MCF 10A (cell line): ENCODE results near the gene SPINK2. TPM values are rescaled to one million over a fixed set of nuclear protein-coding genes. Genes with fewer than 3 reads are reported as not detected.

Experiments
- BruUV-seq: library from RNA; stranded (reverse); fragments of 400-500 nt; replicated peaks from 2 replicates; lab custom pipeline; 2021; lab: Mats Ljungman, UMichigan
- CTCF ChIA-PET: fragments of 300-600 bp; sonication (Branson Sonifier 250); formaldehyde crosslinking; extraction: SDS; loops from one replicate; lab custom pipeline; 2021; ENCODE audit warnings: antibody characterized with exemption, inconsistent platforms; lab: Yijun Ruan, JAX
- POLR2A ChIA-PET: fragments of 300-600, 350-650 bp; sonication (Branson Sonifier 250); formaldehyde crosslinking; extraction: SDS; loops from one replicate; lab custom pipeline; 2020; ENCODE audit warnings: antibody characterized with exemption, inconsistent platforms; lab: Yijun Ruan, JAX
- DNase-seq: peaks from one replicate; pipeline ENCODE4 v3.0.0-alpha.2; 2018; ENCODE audit not compliant: unreplicated experiment
- H3K27ac Mint-ChIP-seq: one replicate; pipeline ENCODE4 v1.8.0; 2022; ENCODE audit warnings: mild to moderate bottlenecking, low read depth, mixed read lengths; ENCODE audit not compliant: unreplicated experiment
- H3K27me3 Mint-ChIP-seq: one replicate; pipeline ENCODE4 v1.8.0; 2022; ENCODE audit warnings: mixed read lengths; ENCODE audit not compliant: insufficient read depth, unreplicated experiment
- H3K36me3 Mint-ChIP-seq: one replicate; pipeline ENCODE4 v1.8.0; 2022; ENCODE audit warnings: mild to moderate bottlenecking, moderate library complexity, mixed read lengths; ENCODE audit not compliant: insufficient read depth, unreplicated experiment
- H3K4me1 Mint-ChIP-seq: one replicate; pipeline ENCODE4 v1.8.0; 2022; ENCODE audit warnings: mixed read lengths; ENCODE audit not compliant: insufficient read depth, unreplicated experiment
- H3K4me3 Mint-ChIP-seq: one replicate; pipeline ENCODE4 v1.8.0; 2022; ENCODE audit warnings: mild to moderate bottlenecking, moderate library complexity, mixed read lengths; ENCODE audit not compliant: unreplicated experiment
- H3K9me3 Mint-ChIP-seq: one replicate; pipeline ENCODE4 v1.8.0; 2022; ENCODE audit warnings: mixed read lengths; ENCODE audit not compliant: unreplicated experiment
- CTCF ChIP-seq: fragments of 200-600 bp; IDR thresholded peaks from one replicate; pipeline ENCODE4 v1.8.0; 2022; ENCODE audit warnings: antibody characterized with exemption, mild to moderate bottlenecking; ENCODE audit not compliant: unreplicated experiment
- intact Hi-C: fragments of 100-400 bp; cut with micrococcal nuclease; formaldehyde crosslinking; loops from 2 replicates; pipeline ENCODE4 v1.14.1; 2022
- total RNA-seq: library from RNA; stranded (reverse); gene quantifications from 2 replicates; pipeline ENCODE4 v1.2.3, GENCODE V29; 2022

SPINK2 gene
- total RNA-seq, 1 experiment from 2014 or later, result not detected

GRCh38 chr4:56861360-56861759 is 39.9 kb upstream of the SPINK2 start:
- ChIA-PET CTCF (interaction anchor here (0.6 kb wide), 1 partner anchor 99 kb away, joined by 3 read pairs; no protein-coding TSS in a partner anchor), POLR2A (interaction anchor here (0.6 kb wide), 1 partner anchor 682 kb away, joined by 3 read pairs; no protein-coding TSS in a partner anchor)
- intact Hi-C loops, result no loop called here
- H3K36me3 Mint-ChIP-seq, result no peaks in the 10 kb centered on the region
- H3K9me3 Mint-ChIP-seq, result no peaks in the 10 kb centered on the region
- no peak for TF ChIP-seq CTCF
- no TSS peak for BruUV-seq
- DNase-seq, result peak; percentile 32
- no peak overlapping the region for H3K4me3 Mint-ChIP-seq
- no peak overlapping the region for H3K27ac Mint-ChIP-seq
- H3K27me3 Mint-ChIP-seq, result no peaks in the 10 kb centered on the region
- H3K4me1 Mint-ChIP-seq, result peaks cover 4% of the 10 kb centered on the region

- CTCF ChIA-PET, result interaction anchor here (0.6 kb wide), 1 partner anchor 100 kb away, joined by 3 read pairs; no protein-coding TSS in a partner anchor
- H3K9me3 Mint-ChIP-seq, result no peaks in the 10 kb centered on the region
These were observed 39.3 kb upstream of the SPINK2 start for GRCh38 chr4:56860781-56861180.

GRCh38 chr4:56859841-56860240 is 38.3 kb upstream of the SPINK2 start:
- ChIA-PET POLR2A (interaction anchor here (0.7 kb wide), 1 partner anchor 38 kb away, joined by 3 read pairs; no protein-coding TSS in a partner anchor), CTCF (interaction anchor here (0.6 to 2.0 kb wide), 2 partner anchors 21 to 787 kb away, joined by 3 to 4 read pairs; no protein-coding TSS in a partner anchor)
- no peak for TF ChIP-seq CTCF
- Mint-ChIP-seq H3K4me3 (no peak overlapping the region), H3K27me3 (no peaks in the 10 kb centered on the region), H3K27ac (no peak overlapping the region), H3K9me3 (no peaks in the 10 kb centered on the region), H3K36me3 (no peaks in the 10 kb centered on the region), H3K4me1 (peaks cover 4% of the 10 kb centered on the region)
- DNase-seq, result no peak
- BruUV-seq, result no TSS peak
- intact Hi-C loops, result no loop called here

More at GRCh38 chr4:56860781-56861180, 39.3 kb upstream of the SPINK2 start:
- Mint-ChIP-seq H3K27me3 (no peaks in the 10 kb centered on the region), H3K4me1 (peaks cover 4% of the 10 kb centered on the region), H3K27ac (no peak overlapping the region), H3K36me3 (no peaks in the 10 kb centered on the region), H3K4me3 (no peak overlapping the region)
- BruUV-seq, result no TSS peak
- no peak for TF ChIP-seq CTCF
- POLR2A ChIA-PET, result interaction anchor here (0.6 to 0.7 kb wide), 2 partner anchors 37 to 682 kb away, joined by 3 read pairs; no protein-coding TSS in a partner anchor
- no peak for DNase-seq
- intact Hi-C loops, result no loop called here

- no peak for TF ChIP-seq CTCF
- Mint-ChIP-seq H3K36me3 (no peaks in the 10 kb centered on the region), H3K4me3 (no peak overlapping the region), H3K27me3 (no peaks in the 10 kb centered on the region), H3K9me3 (no peaks in the 10 kb centered on the region), H3K27ac (peak overlapping the region; percentile 23), H3K4me1 (peaks cover 4% of the 10 kb centered on the region)
- DNase-seq, result peak; percentile 48
- CTCF ChIA-PET, result interaction anchor here (0.6 to 2.0 kb wide), 3 partner anchors 18 to 49 kb away, joined by 3 to 4 read pairs (median 3); no protein-coding TSS in a partner anchor
- POLR2A ChIA-PET, result interaction anchor here (0.7 to 1.7 kb wide), 3 partner anchors 9 to 122 kb away, joined by 3 read pairs; no protein-coding TSS in a partner anchor
- BruUV-seq, result no TSS peak
- intact Hi-C loops, result no loop called here
These were observed 36.3 kb upstream of the SPINK2 start for GRCh38 chr4:56857601-56858309.
